Activated CD8-positive, alpha-beta memory T cell treated with anti-CD3 and anti-CD28 coated beads for 36 hours (primary cell): ENCODE data around the gene NBPF4. TPM values are rescaled to one million over a fixed set of nuclear protein-coding genes. Genes with fewer than 3 reads are reported as not detected.
"Not testable (repeated sequence)": the region's sequence is repeated elsewhere in the genome, so short reads cannot be mapped to it uniquely, and the experiment has no call there.

Experiments
- CTCF ChIA-PET: fragments of 350-600 bp; sonication (Branson Sonifier 250); formaldehyde crosslinking; loops from one replicate; lab custom pipeline; 2021; ENCODE audit warnings: antibody characterized with exemption; lab: Charles Lee
- POLR2A ChIA-PET: fragments of 350-600 bp; sonication (Branson Sonifier 250); formaldehyde crosslinking; loops from one replicate; lab custom pipeline; 2021; ENCODE audit warnings: antibody characterized with exemption; lab: Charles Lee
- total RNA-seq, 2 experiments: library from RNA; stranded (reverse); gene quantifications; one replicate each; pipeline ENCODE4 v1.2.3, GENCODE V29; 2021

The NBPF4 gene
- total RNA-seq, 2 experiments from 2014 or later = 0.10 to 0.11 TPM

GRCh38 chr1:108214641-108215465 lies 29.0 kb downstream of the NBPF4 start:
- POLR2A ChIA-PET, CTCF ChIA-PET: not testable (repeated sequence)

GRCh38 chr1:108211014-108211413 lies 32.9 kb downstream of the NBPF4 start:
- POLR2A ChIA-PET = no interaction called here
- CTCF ChIA-PET = no interaction called here

- POLR2A ChIA-PET = no interaction called here
- CTCF ChIA-PET = no interaction called here
These were observed 34.3 kb downstream of the NBPF4 start for GRCh38 chr1:108209456-108210108.

GRCh38 chr1:108208724-108209446 lies 35.0 kb downstream of the NBPF4 start:
- CTCF ChIA-PET = no interaction called here
- POLR2A ChIA-PET = no interaction called here

GRCh38 chr1:108203582-108203981 lies 40.3 kb downstream of the NBPF4 start:
- CTCF ChIA-PET, POLR2A ChIA-PET: not testable (repeated sequence)

- ChIA-PET CTCF (interaction anchor here (1.8 kb wide), 1 partner anchor 359 kb away, joined by 8 read pairs; the partner anchor contains the start of gene EEIG2), POLR2A (no interaction called here)
These were observed 42.2 kb downstream of the NBPF4 start for GRCh38 chr1:108201687-108202086.

GRCh38 chr1:108200687-108201051 lies 43.2 kb downstream of the NBPF4 start:
- ChIA-PET POLR2A (interaction anchor here (1.2 kb wide), 2 partner anchors 359 to 492 kb away, joined by 3 read pairs; partner anchors contain the start of genes EEIG2 and PRPF38B), CTCF (interaction anchor here (1.1 to 1.8 kb wide), 2 partner anchors 12 to 360 kb away, joined by 3 to 8 read pairs; partner anchors contain the start of gene EEIG2)

- ChIA-PET CTCF (interaction anchor here (1.1 to 1.8 kb wide), 2 partner anchors 12 to 361 kb away, joined by 3 to 8 read pairs; partner anchors contain the start of gene EEIG2), POLR2A (interaction anchor here (1.2 kb wide), 2 partner anchors 360 to 492 kb away, joined by 3 read pairs; partner anchors contain the start of genes EEIG2 and PRPF38B)
These were observed 43.8 kb downstream of the NBPF4 start, which contains the start of gene SLC25A24 for GRCh38 chr1:108199781-108200686. Gene SLC25A24, minus strand, starts transcription at chr1:108200343. Its CDS starts 205 bp downstream, at chr1:108200138.

- ChIA-PET POLR2A (no interaction called here), CTCF (no interaction called here)
These were observed 44.6 kb downstream of the NBPF4 start for GRCh38 chr1:108199201-108199691.

GRCh38 chr1:108194051-108194450 lies 49.8 kb downstream of the NBPF4 start:
- ChIA-PET CTCF (no interaction called here), POLR2A (no interaction called here)

- CTCF ChIA-PET = no interaction called here
- POLR2A ChIA-PET = no interaction called here
These were observed 50.5 kb downstream of the NBPF4 start for GRCh38 chr1:108193333-108193732.

- ChIA-PET CTCF (no interaction called here), POLR2A (no interaction called here)
These were observed 51.3 kb downstream of the NBPF4 start for GRCh38 chr1:108192581-108192980.

GRCh38 chr1:108190686-108191416 lies 53.0 kb downstream of the NBPF4 start:
- CTCF ChIA-PET = no interaction called here

GRCh38 chr1:108190001-108190634 lies 53.8 kb downstream of the NBPF4 start:
- POLR2A ChIA-PET = no interaction called here
- CTCF ChIA-PET = no interaction called here

More at GRCh38 chr1:108190686-108191416, 53.0 kb downstream of the NBPF4 start:
- POLR2A ChIA-PET = no interaction called here

GRCh38 chr1:108188801-108189200 lies 55.1 kb downstream of the NBPF4 start:
- ChIA-PET POLR2A (no interaction called here), CTCF (no interaction called here)

GRCh38 chr1:108182959-108183700 lies 60.7 kb downstream of the NBPF4 start:
- POLR2A ChIA-PET = no interaction called here
- CTCF ChIA-PET = no interaction called here

- ChIA-PET CTCF (no interaction called here), POLR2A (no interaction called here)
These were observed 64.9 kb downstream of the NBPF4 start for GRCh38 chr1:108179018-108179417.
